Ishikawa (cell line): ENCODE results near the gene SOWAHB.

Source experiments
- CEBPB ChIP-seq: IDR thresholded peaks from 2 replicates; pipeline ENCODE4 v1.6.1; 2012
- CREB1 ChIP-seq: IDR thresholded peaks from 2 replicates; pipeline ENCODE4 v1.6.1; 2012; ENCODE audit warnings: low read depth
- EGR1 ChIP-seq: IDR thresholded peaks from 2 replicates; pipeline ENCODE4 v1.6.1; 2012
- EP300 ChIP-seq: IDR thresholded peaks from 2 replicates; pipeline ENCODE4 v1.6.1; 2012; ENCODE audit warnings: borderline replicate concordance
- FOXM1 ChIP-seq: IDR thresholded peaks from 2 replicates; pipeline ENCODE4 v1.6.1; 2012; ENCODE audit warnings: low read depth, borderline replicate concordance
- NFIC ChIP-seq: IDR thresholded peaks from 2 replicates; pipeline ENCODE4 v1.6.1; 2012
- RAD21 ChIP-seq: IDR thresholded peaks from 2 replicates; pipeline ENCODE4 v1.6.1; 2012; ENCODE audit warnings: low read depth
- TAF1 ChIP-seq: IDR thresholded peaks from 2 replicates; pipeline ENCODE4 v1.6.1; 2012; ENCODE audit warnings: low read depth, mild to moderate bottlenecking
- TCF12 ChIP-seq: IDR thresholded peaks from 2 replicates; pipeline ENCODE4 v1.6.1; 2012; ENCODE audit warnings: low read depth
- TEAD4 ChIP-seq: IDR thresholded peaks from 2 replicates; pipeline ENCODE4 v1.6.1; 2012
- YY1 ChIP-seq: IDR thresholded peaks from 2 replicates; pipeline ENCODE4 v1.6.1; 2012; ENCODE audit warnings: low read depth
- ZBTB7A ChIP-seq: IDR thresholded peaks from 2 replicates; pipeline ENCODE4 v1.6.1; 2012; ENCODE audit warnings: low read depth
- TF ChIP-seq, protein P1 (sequence below): IDR thresholded peaks from 2 replicates; pipeline ENCODE4 v1.6.1; 2012; ENCODE audit warnings: low read depth, mild to moderate bottlenecking
- TF ChIP-seq, protein P2 (sequence below): IDR thresholded peaks from 2 replicates; pipeline ENCODE4 v1.6.1; 2012
- TF ChIP-seq, protein P3 (sequence below): IDR thresholded peaks from 2 replicates; pipeline ENCODE4 v1.6.1; 2012

The SOWAHB gene

DNA sequence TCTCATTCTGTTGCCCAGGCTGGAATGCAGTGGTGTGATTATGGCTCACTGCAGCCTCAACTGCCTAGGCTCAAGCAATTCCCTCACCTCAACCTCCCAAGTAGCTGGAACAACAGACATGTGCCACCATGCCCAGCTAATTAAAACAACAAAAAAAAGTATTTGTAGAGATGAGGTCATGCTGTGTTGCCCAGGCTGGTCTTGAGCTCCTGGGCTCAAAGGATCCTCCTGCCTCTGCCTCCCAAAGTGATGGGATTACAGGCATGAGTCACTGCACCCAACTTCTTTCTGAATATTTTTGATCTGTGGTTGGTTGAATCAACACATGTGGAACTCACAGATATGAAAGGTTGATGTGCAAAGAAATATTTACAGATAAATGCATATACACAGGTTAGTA, 33.1 kb upstream of the SOWAHB start:
- TF ChIP-seq, protein P1, sequence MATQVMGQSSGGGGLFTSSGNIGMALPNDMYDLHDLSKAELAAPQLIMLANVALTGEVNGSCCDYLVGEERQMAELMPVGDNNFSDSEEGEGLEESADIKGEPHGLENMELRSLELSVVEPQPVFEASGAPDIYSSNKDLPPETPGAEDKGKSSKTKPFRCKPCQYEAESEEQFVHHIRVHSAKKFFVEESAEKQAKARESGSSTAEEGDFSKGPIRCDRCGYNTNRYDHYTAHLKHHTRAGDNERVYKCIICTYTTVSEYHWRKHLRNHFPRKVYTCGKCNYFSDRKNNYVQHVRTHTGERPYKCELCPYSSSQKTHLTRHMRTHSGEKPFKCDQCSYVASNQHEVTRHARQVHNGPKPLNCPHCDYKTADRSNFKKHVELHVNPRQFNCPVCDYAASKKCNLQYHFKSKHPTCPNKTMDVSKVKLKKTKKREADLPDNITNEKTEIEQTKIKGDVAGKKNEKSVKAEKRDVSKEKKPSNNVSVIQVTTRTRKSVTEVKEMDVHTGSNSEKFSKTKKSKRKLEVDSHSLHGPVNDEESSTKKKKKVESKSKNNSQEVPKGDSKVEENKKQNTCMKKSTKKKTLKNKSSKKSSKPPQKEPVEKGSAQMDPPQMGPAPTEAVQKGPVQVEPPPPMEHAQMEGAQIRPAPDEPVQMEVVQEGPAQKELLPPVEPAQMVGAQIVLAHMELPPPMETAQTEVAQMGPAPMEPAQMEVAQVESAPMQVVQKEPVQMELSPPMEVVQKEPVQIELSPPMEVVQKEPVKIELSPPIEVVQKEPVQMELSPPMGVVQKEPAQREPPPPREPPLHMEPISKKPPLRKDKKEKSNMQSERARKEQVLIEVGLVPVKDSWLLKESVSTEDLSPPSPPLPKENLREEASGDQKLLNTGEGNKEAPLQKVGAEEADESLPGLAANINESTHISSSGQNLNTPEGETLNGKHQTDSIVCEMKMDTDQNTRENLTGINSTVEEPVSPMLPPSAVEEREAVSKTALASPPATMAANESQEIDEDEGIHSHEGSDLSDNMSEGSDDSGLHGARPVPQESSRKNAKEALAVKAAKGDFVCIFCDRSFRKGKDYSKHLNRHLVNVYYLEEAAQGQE = no peak
- no peak for TF ChIP-seq RAD21

DNA sequence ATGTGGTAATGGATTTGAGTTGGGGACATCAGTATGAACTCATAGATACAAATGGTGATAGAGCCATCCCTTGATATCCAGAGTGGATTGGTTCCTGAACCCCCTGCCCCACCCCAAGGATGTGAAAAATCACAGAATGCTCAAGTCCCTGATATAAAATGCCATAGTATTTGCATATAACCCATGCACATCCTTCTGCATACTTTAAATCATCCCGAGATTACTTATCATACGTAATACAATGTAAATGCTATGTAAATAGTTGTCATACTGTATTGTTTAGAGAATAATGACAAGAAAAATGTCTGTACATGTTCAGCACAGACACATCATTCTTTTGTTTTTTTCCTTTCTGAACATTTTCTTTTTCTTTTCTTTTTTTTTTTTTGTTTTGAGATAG, 32.7 kb upstream of the SOWAHB start:
- no peak for TF ChIP-seq EP300
- TF ChIP-seq TAF1 = no peak
- TF ChIP-seq EGR1 = no peak
- TF ChIP-seq CREB1 = no peak
- no peak for TF ChIP-seq ZBTB7A
- TF ChIP-seq NFIC = no peak
- TF ChIP-seq FOXM1 = no peak
- TF ChIP-seq, protein P2, sequence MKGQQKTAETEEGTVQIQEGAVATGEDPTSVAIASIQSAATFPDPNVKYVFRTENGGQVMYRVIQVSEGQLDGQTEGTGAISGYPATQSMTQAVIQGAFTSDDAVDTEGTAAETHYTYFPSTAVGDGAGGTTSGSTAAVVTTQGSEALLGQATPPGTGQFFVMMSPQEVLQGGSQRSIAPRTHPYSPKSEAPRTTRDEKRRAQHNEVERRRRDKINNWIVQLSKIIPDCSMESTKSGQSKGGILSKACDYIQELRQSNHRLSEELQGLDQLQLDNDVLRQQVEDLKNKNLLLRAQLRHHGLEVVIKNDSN = no peak
- TF ChIP-seq TEAD4 = no peak
- TF ChIP-seq, protein P3, sequence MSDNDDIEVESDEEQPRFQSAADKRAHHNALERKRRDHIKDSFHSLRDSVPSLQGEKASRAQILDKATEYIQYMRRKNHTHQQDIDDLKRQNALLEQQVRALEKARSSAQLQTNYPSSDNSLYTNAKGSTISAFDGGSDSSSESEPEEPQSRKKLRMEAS = no peak
- no peak for TF ChIP-seq RAD21
- TF ChIP-seq TCF12 = no peak
- TF ChIP-seq, protein P1 = no peak

DNA sequence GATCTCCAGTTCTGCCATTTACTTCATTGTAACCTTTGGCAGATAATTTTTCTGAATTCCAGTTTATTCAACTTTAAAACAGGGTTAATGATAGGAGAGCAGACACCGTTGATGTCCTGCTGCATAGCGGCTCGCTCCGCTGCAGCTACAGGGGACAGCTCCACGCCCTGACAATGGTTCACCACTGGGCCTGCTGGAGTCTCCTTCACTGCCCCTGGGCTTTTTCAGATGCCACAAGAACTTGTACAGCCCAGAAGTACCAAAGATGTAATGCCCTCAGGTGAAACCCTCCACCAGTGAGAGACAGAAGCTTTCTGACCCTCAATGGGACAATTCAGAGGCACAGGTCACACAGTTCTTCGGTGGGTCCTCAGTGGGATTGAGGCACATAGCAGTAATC, 28.9 kb upstream of the SOWAHB start:
- TF ChIP-seq, protein P2 = no peak
- TF ChIP-seq ZBTB7A (no peak), YY1 (no peak), TEAD4 (no peak), CREB1 (no peak), RAD21 (no peak), TAF1 (no peak)

DNA sequence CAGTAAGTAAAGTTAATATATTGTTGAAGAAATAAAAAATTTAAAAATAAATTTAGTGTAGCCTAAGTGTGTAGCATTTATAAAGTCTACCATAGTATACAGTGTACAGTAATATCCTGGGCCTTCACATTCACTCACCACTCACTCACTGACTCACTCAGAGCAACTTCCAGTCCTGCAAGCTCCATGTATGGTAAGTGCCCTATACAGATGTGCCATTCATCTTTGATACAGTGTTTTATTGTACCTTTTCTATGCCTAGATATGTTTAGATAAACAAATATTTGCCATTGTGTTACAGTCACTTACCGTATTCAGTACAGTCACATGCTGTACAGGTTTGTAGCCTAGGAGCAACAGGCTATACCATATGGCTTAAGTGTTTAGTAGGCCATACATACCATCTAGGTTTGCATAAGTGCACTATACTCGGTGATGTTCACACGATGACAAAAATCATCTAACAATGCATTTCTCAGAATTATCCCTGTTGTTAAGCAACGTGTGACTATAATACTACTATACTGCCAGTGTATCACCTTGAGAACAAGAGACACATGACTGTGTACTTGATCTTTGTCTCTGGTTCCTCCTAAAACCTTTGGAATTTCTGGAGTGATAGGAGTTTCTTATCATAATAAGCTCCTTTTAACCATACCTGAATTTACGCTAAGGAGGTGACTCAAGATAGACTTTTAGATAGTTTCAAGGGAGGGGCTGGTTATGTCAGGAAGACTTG, 25.8 kb upstream of the SOWAHB start:
- TF ChIP-seq, protein P1 = no peak
- TF ChIP-seq ZBTB7A = no peak
- no peak for TF ChIP-seq CEBPB
- no peak for TF ChIP-seq TAF1
- TF ChIP-seq, protein P3 = no peak
- TF ChIP-seq, protein P2 = no peak
- TF ChIP-seq NFIC = no peak
- TF ChIP-seq TCF12 = no peak
- TF ChIP-seq EP300 = no peak
- no peak for TF ChIP-seq RAD21
- TF ChIP-seq YY1 = no peak
- TF ChIP-seq CREB1 = no peak
- TF ChIP-seq EGR1 = no peak
